ENCODE data around the gene IKBKE.

- TF ChIP-seq, protein P1, sequence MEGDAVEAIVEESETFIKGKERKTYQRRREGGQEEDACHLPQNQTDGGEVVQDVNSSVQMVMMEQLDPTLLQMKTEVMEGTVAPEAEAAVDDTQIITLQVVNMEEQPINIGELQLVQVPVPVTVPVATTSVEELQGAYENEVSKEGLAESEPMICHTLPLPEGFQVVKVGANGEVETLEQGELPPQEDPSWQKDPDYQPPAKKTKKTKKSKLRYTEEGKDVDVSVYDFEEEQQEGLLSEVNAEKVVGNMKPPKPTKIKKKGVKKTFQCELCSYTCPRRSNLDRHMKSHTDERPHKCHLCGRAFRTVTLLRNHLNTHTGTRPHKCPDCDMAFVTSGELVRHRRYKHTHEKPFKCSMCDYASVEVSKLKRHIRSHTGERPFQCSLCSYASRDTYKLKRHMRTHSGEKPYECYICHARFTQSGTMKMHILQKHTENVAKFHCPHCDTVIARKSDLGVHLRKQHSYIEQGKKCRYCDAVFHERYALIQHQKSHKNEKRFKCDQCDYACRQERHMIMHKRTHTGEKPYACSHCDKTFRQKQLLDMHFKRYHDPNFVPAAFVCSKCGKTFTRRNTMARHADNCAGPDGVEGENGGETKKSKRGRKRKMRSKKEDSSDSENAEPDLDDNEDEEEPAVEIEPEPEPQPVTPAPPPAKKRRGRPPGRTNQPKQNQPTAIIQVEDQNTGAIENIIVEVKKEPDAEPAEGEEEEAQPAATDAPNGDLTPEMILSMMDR (IDR thresholded peaks at IDR 0.05): no peak
- no peak for TF ChIP-seq POLR2A (IDR thresholded peaks at IDR 0.05)
Measured at GRCh38 chr1:206421616-206422340, 48.5 kb upstream of the IKBKE start.

All from heart left ventricle (tissue), 13 donors.